CD4-positive, alpha-beta T cell treated with Interleukin-21 for 1 hour (primary cell): ENCODE results near the gene LIPN.

ENCODE experiments used
- DNase-seq: peaks from one replicate; pipeline ENCODE4 v3.0.0-alpha.2; 2020

The LIPN gene

DNA sequence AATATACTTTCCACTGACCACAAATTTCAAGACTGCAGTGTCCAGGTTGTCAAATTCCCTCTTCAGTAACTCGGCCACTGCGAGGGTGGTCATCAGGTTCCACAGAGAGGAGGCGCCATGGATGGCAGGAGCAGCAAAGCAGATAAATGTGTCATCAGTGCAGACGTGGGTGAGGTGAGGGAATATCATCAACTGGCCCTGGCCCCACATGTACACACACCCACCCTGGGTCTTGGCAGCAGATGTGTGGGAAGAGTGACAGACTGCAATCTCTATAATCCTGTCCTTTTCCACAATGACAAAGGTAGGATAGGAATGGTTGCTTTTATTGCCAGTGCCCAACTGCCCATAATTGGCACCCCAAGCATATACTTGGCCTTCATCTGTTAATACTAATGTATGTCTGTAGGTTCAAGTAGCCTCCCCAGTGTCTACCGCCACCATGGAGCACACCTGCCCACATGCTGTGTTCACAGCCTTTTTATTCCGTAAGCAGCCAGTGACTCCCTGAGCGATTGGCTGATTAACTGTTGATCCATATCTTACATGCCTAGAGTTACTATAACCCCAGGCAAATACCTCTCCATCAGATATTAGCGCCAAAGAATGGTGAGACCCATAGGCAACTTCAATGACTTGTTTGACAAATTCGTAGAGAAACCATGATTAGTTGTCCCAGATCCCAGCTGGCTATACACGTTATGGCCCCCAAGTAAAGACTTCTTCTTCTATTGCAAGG, 26.4 kb downstream of the LIPN start:
- no peak for DNase-seq

DNA sequence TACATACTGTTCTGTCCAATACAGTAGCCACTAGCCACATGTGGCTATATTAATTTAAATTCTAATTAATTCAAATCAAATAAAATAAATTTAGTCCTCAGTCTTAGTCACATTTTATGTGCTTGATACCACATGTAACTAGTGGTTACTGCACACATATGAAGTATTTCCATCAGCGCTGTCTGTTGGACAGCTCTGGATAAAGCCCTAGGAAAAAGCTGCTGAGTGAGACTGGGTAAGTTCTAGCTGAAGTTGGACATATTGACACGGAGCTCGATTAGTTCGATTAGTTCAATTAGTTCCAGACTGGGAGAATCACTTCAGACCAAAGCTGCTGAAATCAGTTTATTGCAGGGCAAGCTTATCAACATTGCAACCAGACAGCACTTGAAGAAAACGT, 27.6 kb downstream of the LIPN start:
- no peak for DNase-seq

DNA sequence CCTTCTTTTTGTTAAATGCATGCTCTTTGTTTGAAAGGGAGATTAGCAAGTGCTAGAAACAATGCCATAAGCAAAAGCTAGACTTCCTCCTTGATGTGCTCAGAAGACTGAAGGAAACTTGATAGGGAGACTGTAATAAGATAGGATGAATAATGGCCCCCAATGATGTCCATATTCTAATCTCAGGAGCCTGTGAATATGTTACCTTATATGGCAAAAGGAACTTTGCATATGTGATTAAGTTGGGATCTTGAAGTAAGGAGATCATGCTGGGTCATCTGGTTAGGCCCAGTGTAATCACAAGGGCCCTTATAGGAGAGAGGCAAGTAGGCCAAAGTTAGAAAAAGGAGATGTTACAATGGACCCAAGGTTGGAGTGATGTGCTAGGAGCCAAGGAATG, 29.1 kb downstream of the LIPN start:
- no peak for DNase-seq

DNA sequence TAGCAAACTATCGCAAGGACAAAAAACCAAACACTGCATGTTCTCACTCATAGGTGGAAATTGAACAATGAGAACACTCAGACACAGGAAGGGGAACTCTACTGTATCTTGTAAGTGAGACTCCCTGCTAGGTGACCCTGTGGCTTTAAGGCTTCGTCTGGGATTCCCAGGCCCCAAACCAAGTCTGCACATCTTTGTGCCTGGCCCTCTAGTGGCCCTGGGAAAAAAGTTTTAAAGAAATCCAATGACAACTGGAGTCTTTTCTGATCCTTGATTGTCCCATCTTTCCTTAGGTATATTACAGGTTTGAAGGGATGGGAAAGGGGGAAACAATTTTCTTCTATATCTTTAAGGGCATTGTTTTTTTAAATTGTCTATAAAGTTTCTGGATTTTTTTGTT, 32.1 kb downstream of the LIPN start:
- DNase-seq: no peak

DNA sequence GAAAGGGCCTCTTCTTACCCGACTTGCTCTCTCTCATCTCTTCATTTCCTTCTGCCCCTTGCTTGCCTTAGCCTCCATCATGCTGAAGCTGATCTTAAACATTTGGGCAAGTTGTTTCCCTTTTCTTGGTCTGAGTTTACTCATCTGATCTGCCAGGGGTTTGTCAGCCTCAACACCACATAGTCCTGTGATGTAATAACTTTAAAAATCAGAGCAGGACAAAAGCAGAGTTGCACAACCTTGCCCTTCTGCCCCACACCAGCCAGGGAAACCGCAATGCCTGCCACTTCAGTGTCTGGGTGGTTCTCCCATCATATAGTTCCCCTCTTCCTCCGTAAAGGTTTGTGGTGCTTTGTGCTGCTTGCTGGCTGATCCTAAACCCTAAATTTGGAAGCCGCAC, 32.8 kb downstream of the LIPN start:
- peak; percentile 23 for DNase-seq

DNA sequence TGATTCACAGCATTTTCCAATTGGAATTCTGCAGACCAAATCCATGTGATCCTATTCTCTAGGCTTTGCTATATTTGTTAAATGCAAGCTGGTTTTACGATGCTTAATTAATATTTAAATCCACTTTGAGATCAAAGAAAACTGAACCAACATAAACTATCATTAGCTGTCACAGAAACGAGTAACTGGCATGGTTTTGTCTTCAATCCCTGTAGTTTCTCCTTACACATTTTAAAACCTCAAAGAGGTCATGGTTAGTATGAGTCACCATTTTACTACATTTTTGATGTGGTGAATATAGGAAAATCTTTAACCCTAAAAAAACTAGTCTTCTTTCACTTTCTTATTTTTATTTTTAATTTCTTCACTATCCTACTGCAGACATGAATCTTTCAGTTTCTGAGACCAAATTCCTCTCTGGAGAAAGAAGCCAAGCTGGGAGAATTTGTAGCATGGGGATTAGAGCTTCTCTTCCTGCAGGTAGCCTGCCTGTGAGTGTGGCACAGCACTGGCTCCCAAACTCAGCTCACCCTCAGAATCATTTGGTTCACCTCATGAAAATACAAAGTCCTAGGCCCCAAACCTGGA, 34.0 kb downstream of the LIPN start:
- DNase-seq: peak; percentile 30

DNA sequence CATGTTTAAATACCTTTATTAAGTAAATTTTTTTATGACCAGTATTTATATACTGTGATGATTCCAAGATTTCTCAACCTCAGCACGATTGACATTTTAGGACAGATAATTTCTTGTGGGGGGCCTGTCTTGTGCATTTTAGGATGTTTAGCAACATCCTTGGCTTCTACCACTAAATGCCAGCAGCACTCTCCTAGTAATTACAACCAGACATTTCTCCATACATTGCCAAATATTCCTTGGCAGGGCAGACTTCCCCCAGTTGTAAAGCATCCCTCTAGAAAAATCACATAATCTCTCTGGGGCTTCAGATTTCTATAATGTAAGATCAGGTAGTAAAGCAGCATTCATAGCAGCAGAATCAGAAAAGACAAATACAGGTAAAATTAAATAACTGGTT, 34.9 kb downstream of the LIPN start:
- DNase-seq: no peak

DNA sequence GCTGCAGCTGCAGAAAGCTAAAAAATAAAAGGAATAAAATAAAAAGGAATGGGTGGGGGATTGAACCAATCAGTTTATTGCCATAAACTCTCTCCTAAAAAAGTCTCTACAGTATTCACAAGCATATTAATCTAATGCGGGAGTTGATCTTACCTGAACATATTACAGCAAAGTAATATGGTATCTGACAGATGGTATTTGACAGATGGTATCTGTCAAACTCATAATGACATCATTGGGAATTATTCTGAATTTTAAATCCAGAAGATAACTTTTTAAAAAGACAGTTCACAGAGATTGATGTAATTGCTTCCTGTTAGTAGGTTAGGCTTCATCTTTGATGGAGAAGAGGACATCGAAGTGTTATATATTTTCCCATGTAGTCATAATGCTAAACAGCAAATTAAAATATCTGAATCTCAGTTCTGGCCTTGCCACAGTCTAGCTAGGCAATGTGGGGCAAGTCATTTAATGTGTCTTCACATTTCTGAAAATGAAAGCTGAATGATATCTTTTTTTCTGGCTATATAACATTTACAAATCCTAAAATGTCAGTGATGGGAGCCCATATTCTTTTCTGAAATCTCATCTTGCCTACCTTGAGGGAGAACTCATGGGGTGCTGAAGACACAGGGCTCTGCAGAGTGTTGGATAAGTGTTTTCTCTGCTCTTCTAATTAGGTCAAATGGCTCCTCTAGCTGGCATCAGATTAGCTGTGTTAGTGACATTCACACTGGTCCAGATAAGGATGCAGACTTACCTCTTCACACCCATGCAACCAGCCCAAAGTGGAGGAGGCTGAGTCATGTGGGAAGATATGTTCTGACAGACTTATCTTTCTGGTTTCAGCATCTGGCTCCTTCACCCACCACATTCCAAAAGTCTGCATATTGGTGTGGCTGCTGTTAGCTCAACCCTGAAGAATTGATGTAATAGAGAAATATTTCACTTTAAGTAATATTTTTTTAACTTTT, 40.6 kb downstream of the LIPN start:
- no peak for DNase-seq

DNA sequence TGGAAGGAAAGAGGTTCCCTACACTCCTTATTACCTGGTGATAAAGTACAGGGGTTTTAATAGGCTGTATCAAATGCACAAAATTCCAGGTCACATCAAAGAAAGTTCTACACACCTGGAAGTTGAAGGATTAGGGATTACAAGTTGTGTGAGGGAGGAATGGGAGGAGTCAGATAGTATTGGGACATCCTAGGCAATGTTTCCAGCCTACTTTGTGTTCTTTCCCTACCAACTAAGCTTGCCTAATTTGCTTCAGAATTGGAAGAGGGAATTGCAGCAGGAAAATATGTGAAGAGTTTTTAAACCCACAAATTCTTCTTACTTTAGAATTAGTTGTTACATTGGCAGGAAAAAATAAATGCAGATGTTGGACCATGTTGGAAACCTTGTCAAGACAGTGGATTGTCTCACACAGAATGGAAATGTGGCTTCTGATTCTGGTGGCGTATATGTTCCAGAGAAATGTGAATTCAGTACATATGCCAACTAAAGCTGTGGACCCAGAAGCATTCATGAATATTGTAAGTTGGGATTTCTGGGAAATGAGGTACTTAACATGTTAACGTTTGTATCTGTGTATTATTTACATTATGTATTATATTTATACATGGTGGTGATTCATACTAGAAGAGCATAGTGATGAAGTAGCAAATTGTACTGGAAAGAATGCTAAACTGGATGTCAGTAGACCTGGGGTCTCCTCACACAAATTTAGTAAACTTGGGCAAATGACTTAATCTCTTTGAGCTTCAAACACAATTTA, 42.9 kb downstream of the LIPN start, which contains the start of gene LIPM:
LIPM (plus strand) TSS at position 208 of the 763 bp plus-strand sequence; CDS start at position 375, 167 bp downstream.
- no peak for DNase-seq

DNA sequence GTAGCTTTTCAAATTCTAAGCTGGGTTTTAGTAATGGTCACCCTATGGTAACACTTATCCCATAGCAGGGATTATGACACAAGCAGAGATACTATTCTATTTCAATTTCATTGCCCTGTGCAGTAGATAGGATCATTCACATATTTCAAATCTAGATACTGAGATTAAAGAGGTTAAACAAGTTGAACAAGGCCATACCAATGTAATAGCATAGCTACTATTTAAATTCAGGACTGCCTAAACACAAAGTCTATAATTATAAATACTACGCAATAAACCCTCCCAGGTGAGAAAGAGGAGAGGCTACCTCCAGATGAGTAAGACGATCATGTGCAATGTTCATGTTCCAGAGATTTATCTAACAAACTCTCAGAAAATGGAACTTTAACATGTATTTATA, 43.8 kb downstream of the LIPN start:
- no peak for DNase-seq

DNA sequence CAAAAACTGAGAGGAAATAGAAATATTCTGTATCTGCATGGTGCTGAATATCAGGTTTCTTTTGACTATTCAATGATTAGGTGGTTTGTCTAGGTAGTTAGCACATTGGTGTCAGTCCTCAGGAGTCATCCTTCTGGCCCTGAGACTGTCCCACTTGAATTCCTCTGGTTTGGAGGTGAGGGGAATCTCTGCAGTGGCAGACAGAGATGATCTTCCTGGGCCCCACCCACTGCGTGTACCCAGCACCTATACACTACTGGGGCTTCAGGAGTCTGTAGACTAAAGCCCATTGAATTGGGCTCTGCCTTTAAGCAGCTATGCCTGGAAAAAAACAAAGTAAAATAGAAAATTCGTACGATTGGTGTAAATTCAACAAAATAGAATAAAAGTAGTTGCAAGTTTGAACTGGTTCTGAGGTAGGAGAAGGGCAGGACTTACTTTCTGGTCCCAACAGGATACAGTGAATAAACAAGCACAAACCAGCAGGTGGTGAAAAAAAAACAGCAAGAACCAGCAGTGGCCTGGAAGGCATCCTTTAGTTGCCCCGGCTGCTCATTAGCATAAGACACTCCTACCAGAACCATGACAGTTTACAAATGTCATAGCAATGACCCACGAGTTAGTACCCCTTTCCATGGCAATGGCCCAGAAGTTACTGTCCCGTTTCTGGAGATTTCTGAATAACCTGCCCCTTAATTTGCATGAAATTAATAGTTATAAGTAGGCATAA, 44.4 kb downstream of the LIPN start:
- no peak for DNase-seq

DNA sequence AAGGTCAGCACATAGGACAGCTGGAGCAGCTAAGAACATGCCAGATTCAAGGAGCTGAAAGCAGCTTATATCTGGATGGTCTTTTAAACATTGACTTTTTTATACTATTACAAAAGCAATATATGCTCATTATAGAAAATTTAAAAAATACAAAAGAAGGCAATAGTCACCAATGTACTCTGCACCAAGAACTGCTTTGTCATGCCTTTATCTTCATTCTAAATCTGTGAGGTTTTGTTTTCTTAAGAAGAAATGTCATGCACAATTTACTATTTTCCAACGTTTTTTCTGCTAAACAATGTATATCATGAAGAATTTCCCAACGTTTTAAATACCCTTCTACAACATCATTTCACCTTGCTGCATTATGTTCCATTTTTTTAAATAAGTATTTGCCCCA, 45.5 kb downstream of the LIPN start:
- DNase-seq: no peak

DNA sequence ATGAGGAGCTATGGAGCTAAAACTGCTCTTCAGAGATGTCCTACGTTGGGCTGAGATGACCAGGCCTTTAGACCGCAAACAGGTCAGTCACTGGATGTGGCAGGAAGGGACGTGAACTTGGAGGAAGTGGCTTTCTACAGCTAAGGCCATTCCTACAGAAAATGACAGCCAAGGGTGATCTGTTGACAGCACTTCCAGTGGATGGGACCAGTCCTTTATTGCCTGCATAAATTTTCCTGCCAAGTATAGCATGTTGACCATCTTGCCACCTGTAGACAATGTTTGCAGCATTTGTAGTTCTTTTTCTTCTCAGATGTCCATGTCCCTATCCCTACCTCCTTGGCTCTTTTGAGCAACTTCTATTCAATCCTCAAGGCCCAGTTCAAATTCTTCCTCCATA, 46.1 kb downstream of the LIPN start:
- DNase-seq: no peak

DNA sequence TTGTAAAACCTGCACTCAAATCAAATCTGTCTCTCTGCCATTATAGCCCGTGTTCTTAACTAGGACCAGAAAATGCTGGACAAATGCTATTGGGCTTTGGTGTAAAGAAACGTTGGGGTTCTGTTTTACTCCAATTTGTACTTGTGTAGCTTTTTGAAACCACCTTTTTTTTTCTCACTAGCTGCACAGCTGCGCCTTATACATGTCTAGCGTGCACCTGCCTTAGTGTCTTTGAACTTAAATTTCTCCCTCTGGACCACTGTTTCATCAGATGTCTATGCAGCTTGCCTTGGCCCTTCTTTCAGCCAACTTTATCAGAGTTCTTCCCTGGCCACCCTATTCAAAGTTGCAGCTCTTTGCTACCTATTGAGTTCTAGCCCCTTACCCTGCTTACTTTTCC, 49.8 kb downstream of the LIPN start:
- no peak for DNase-seq

DNA sequence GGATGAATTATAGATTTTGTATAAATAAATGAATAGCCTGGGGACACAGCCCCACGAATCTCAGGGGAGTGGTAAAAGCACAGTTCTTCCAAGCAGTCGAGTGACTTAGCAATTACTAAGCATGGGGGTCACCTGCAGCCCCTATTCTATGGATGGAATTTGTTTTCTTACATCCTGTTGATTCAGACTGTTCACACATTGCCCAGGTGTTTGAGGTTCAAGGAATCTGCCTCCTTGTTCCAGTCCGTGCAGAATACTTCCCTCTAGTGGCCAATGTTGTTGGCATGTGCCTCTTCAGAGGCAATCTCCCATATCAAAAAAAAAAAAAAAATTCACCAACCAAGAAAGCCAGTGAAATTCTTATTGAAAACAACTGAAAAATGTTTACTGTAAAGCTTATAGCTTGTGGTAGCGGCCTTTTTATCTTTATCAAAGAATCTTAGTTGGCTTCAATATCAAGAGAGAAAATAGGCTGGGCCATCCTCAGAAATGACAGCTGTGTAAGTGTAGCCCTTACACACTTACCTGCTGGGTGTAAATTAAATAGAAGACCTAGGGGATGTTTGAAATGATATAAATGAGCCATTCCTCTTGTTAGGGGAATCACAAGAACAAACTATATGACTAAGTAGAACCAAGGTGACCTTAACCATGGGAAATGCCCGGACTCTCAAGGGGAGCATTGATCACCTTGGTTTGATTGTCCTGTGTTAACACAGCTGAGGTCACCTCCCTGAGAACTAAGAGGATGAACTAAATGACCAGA, 50.6 kb downstream of the LIPN start:
- DNase-seq: peak; percentile 67

DNA sequence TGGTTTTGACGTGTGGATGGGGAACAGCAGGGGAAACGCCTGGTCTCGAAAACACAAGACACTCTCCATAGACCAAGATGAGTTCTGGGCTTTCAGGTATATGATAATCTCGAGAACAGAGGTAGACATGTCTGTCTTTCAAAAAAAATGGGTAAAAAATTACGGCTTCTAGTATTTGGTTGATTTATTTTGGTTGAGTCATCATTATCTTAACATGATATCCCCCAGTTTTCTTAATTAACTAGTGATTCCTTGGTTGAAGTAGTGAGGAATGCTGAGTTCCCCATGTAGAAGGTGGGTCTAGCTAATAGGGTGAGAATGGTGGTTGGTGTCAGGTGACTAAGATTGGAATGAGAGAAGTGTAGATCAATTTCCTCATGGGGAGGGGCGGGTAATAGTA, 53.4 kb downstream of the LIPN start:
- DNase-seq: no peak

DNA sequence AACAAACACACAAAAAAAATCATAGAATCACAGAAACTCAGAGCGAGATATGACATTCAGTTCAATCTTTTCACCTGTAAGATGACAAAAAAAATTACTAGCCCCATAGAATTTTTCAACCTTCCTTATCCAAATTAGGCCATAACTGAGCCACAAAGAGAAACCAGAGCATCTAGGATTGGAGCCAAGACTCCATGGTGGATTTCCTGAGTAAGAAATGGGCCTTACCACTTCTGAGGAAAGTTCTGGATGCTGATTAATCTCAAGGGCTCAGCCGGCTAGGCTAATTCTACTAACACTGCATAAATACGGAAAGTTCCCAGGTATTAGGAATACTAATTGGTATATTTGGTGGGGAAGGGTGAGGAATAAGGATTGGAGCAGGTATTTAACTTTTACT, 59.5 kb downstream of the LIPN start:
- DNase-seq: no peak

DNA sequence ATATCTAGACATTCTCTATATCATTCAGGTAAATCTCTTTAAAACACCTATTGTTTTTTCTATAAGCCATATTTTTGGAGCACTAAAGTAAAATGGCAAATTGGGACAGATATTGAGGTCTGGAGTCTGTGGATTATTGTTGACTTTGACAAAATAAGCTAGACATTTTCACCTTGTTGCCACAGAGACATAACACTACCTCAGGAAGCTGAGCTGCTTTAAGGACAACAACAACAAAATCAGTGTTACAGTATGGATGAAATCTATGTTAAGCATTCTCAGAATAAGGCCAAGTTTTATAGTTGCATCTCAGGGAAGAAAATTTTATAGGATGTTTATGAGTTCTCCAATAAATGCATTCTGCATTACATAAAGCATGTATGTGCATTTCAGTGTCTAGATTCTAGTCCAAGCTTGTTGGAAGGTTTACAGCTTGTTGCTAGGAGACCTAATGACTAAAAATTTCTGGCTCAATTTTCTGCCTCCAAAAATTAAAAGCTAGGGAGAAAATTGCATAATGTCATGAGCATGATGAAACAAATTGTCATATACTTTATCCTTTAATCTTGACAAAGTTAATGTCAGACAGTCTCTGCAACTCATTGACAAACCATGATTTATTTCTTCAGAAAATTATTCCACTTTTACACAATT, 61.1 kb downstream of the LIPN start:
- DNase-seq: peak; percentile 12

DNA sequence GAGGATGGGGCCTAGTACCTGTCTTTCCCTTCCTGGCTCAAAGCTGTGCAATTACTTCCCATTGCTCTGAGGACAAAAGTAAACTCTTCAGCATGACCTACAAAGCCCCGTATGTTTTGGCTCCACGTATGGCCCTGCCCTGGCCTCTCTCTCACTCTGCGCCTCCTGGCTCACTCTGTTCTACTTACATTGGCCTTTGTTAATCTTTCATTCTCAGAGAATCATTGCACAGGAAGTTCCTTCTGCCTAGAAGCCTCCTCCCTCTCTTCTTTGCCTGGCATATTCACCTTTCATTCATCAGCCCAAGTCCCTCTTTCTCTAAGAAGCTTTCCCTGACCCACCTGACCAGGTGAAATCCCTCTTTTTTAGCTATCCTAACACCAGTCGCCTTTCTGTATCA, 66.6 kb downstream of the LIPN start:
- no peak for DNase-seq

DNA sequence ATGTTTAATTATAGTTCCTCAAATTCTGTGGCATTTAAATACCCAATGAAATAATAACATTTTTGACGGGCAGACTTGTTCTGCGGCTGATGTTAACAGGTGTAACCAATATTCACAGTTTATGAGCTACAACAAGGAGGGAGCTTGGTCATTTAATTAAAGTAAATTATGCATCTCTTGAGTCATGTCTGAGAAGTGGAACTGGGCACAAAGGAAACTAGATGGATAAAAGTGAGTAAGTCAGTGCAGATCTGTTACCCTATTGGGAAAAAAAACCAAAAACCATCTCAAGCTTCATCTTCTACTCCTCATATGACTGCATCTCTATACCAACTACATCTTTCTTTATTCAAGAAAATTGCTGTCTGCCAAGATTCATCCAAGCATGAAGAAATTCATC, 67.9 kb downstream of the LIPN start:
- no peak for DNase-seq

DNA sequence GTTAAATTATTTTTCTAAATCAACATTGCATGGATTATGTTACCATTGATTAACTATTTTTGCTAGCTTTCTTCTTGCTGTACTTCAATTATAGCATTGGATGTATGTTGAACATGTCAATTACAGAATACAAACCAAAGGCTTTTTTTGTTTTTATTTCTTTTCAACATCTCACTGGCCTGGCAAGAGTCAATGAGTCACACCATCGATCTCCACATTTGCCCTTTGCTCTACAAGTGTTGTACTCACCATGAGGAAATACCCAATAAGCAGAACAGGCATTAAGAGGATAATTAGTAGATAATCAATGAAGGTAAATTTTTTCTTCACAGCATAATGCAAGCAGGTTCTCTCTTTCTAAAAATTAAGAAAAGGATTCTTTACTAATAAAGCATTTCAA, 68.5 kb downstream of the LIPN start:
- no peak for DNase-seq
